Liver (tissue), 3 donors: ENCODE measurements around the gene UQCC3.

Experiments
- CTCF ChIP-seq: fragments of 150-350 bp; IDR thresholded peaks from 2 replicates; pipeline ENCODE4 v1.5.1; 2017; ENCODE audit warnings: improper control_type of control experiment, low read depth, low read length; ENCODE audit not compliant: missing input control
- SP1 ChIP-seq: IDR thresholded peaks from 2 replicates; pipeline ENCODE4 v1.6.1; 2018; ENCODE audit warnings: antibody characterized with exemption, mild to moderate bottlenecking
- donor health status: healthy.
- donor health status: healthy.

GRCh38 chr11:62656796-62657429 is 14.6 kb upstream of the UQCC3 start:
- TF ChIP-seq CTCF (no peak), SP1 (no peak)
